SU-DHL-6 (cell line): ENCODE results near the gene LRP1B.

Source experiments
- H2AFZ ChIP-seq: fragments of 200-600 bp; sonication (generic); 2 replicates; pipeline ENCODE4 v1.6.1; 2014; ENCODE audit warnings: low read depth, mild to moderate bottlenecking, moderate library complexity, mixed read lengths, antibody characterized with exemption, low read length; ENCODE audit not compliant: severe bottlenecking
- H3F3A ChIP-seq: fragments of 200-600 bp; shearing (Covaris generic); 2 replicates; pipeline ENCODE4 v1.6.0; 2016; ENCODE audit warnings: antibody characterized with exemption, mild to moderate bottlenecking; ENCODE audit not compliant: insufficient read depth
- H3K27ac ChIP-seq: fragments of 200-600 bp; sonication (generic); 2 replicates; pipeline ENCODE4 v1.5.1; 2016; ENCODE audit warnings: low read depth, mild to moderate bottlenecking, low read length, moderate library complexity, mixed read lengths
- H3K27me3 ChIP-seq: fragments of 200-600 bp; sonication (generic), shearing (Covaris generic); 2 replicates; pipeline ENCODE4 v1.6.0; 2014; ENCODE audit warnings: mild to moderate bottlenecking, low read length
- H3K36me3 ChIP-seq: fragments of 200-600 bp; sonication (generic); 2 replicates; pipeline ENCODE4 v1.6.1; 2014; ENCODE audit warnings: mild to moderate bottlenecking, low read length, mixed read lengths
- H3K4me2 ChIP-seq: fragments of 300-600, 200-600 bp; shearing (Covaris generic), sonication (generic); 2 replicates; pipeline ENCODE4 v1.6.0; 2014; ENCODE audit warnings: low read length, low read depth, mild to moderate bottlenecking; ENCODE audit not compliant: poor library complexity, severe bottlenecking
- H3K4me3 ChIP-seq: fragments of 200-600 bp; sonication (generic); 2 replicates; pipeline ENCODE4 v1.5.1; 2014; ENCODE audit warnings: antibody characterized with exemption, low read length, mild to moderate bottlenecking, mixed read lengths; ENCODE audit not compliant: insufficient read depth, poor library complexity, severe bottlenecking
- H3K79me2 ChIP-seq: fragments of 200-600 bp; sonication (generic); 2 replicates; pipeline ENCODE4 v1.6.1; 2014; ENCODE audit warnings: mild to moderate bottlenecking, low read length, moderate library complexity; ENCODE audit not compliant: insufficient read depth
- H3K9ac ChIP-seq: fragments of 200-600 bp; sonication (generic); 2 replicates; pipeline ENCODE4 v1.7.0; 2014; ENCODE audit warnings: mild to moderate bottlenecking, low read length
- H3K9me2 ChIP-seq: fragments of 200-600 bp; sonication (generic); replicated peaks from 2 replicates; pipeline ENCODE4 v1.6.1; 2014; ENCODE audit warnings: low read length; ENCODE audit not compliant: insufficient read depth
- H3K9me3 ChIP-seq: fragments of 200-600 bp; sonication (generic); 2 replicates; pipeline ENCODE4 v1.6.1; 2014; ENCODE audit warnings: low read length, mixed read lengths; ENCODE audit not compliant: insufficient read depth
- H4K20me1 ChIP-seq: fragments of 200-600 bp; sonication (generic); 2 replicates; pipeline ENCODE4 v1.6.1; 2014; ENCODE audit warnings: low read depth, mild to moderate bottlenecking, antibody characterized with exemption, low read length, moderate library complexity, mixed read lengths
- EZH2phosphoT487 ChIP-seq: fragments of 200-600 bp; sonication (generic), shearing (Covaris generic); conservative IDR thresholded peaks from 2 replicates; pipeline ENCODE4 v1.6.1; 2018; ENCODE audit warnings: mild to moderate bottlenecking, antibody characterized with exemption, low read length, moderate library complexity, mixed read lengths
- TF ChIP-seq, protein P1 (sequence below): fragments of 200-600 bp; sonication (generic); IDR thresholded peaks from one replicate; pipeline ENCODE4 v1.5.1; 2017; ENCODE audit warnings: antibody characterized with exemption, mild to moderate bottlenecking, low read length, moderate library complexity; ENCODE audit not compliant: insufficient read depth, poor library complexity, severe bottlenecking

The LRP1B gene

DNA sequence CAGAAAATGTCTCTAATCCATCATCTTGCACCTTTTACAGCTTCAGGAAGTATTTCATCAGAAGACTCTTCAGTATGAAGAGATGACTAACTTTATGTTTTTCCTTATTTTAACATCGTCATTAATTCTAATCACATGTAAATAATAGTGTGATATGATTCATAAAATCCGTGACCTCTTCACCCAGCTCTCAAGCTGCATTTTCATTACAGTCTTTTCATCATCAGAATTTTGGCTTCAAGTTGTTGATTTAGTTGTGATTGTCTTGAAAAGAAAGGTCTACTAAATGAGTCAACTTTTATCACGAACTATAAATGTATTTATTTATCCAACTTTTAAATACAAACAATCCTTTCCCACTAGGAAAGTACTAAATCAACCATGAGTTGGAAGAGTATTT is 410.3 kb downstream of the LRP1B start:
- H3K4me2 ChIP-seq: no peak overlapping the region
- no peak overlapping the region for H3K9ac ChIP-seq
- H3K9me3 ChIP-seq: no peaks in the 10 kb centered on the region
- H3K27me3 ChIP-seq: no peaks in the 10 kb centered on the region
- H4K20me1 ChIP-seq: no peaks in the 10 kb centered on the region
- TF ChIP-seq, protein P1, sequence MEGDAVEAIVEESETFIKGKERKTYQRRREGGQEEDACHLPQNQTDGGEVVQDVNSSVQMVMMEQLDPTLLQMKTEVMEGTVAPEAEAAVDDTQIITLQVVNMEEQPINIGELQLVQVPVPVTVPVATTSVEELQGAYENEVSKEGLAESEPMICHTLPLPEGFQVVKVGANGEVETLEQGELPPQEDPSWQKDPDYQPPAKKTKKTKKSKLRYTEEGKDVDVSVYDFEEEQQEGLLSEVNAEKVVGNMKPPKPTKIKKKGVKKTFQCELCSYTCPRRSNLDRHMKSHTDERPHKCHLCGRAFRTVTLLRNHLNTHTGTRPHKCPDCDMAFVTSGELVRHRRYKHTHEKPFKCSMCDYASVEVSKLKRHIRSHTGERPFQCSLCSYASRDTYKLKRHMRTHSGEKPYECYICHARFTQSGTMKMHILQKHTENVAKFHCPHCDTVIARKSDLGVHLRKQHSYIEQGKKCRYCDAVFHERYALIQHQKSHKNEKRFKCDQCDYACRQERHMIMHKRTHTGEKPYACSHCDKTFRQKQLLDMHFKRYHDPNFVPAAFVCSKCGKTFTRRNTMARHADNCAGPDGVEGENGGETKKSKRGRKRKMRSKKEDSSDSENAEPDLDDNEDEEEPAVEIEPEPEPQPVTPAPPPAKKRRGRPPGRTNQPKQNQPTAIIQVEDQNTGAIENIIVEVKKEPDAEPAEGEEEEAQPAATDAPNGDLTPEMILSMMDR: no peak
- TF ChIP-seq EZH2phosphoT487: no peak
- H3K36me3 ChIP-seq: no peaks in the 10 kb centered on the region
- no peak overlapping the region for H3K27ac ChIP-seq
- no peak overlapping the region for H3K4me3 ChIP-seq
- no peak overlapping the region for H2AFZ ChIP-seq
- H3F3A ChIP-seq: no peaks in the 10 kb centered on the region
- H3K9me2 ChIP-seq: no peaks in the 10 kb centered on the region
- H3K79me2 ChIP-seq: no peaks in the 10 kb centered on the region

GRCh38 chr2:141714496-141714895 is 416.3 kb downstream of the LRP1B start:
- Histone ChIP-seq H3F3A (no peaks in the 10 kb centered on the region), H3K27ac (no peak overlapping the region), H3K9ac (no peak overlapping the region), H3K4me2 (no peak overlapping the region), H3K79me2 (no peaks in the 10 kb centered on the region), H4K20me1 (no peaks in the 10 kb centered on the region), H2AFZ (no peak overlapping the region), H3K4me3 (no peak overlapping the region), H3K9me3 (no peaks in the 10 kb centered on the region), H3K36me3 (no peaks in the 10 kb centered on the region), H3K9me2 (no peaks in the 10 kb centered on the region), H3K27me3 (no peaks in the 10 kb centered on the region)
- TF ChIP-seq, protein P1: no peak
- no peak for TF ChIP-seq EZH2phosphoT487

DNA sequence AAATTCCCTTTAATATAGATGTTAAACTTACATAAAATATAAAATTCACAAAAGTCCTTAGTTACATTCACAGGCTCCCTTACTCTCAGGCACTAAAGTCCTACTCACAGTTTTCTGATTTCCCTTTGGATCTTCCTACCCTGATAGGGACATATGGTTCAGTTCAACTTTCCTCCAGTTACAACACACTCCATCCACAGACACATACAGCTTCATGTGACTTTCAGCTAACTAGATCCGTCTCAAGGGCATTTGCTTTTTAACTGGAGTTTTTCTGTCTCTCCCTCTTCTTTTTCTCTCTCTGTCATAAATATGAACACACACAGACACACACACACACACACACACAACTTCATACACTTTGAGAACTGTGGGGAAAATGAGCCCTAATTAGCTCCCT is 419.2 kb downstream of the LRP1B start:
- Histone ChIP-seq H3K4me2 (no peak overlapping the region), H3K27ac (no peak overlapping the region), H3K9me3 (no peaks in the 10 kb centered on the region), H2AFZ (no peak overlapping the region), H3K79me2 (no peaks in the 10 kb centered on the region), H3K27me3 (no peaks in the 10 kb centered on the region), H3K36me3 (no peaks in the 10 kb centered on the region), H3K4me3 (no peak overlapping the region), H3F3A (no peaks in the 10 kb centered on the region), H4K20me1 (no peaks in the 10 kb centered on the region), H3K9me2 (no peaks in the 10 kb centered on the region), H3K9ac (no peak overlapping the region)
- TF ChIP-seq, protein P1: no peak
- no peak for TF ChIP-seq EZH2phosphoT487
